Measurements from ENCODE around the gene NRXN3.

Gene NRXN3

GRCh38 chr14:79442786-79443185, 1272.6 kb downstream of the NRXN3 start:
- H3K4me3 ChIP-seq (replicated peaks; ENCODE audit: low read depth, low read length): no peak overlapping the region
- no peak for DNase-seq (ENCODE audit: extremely low read depth, insufficient read length)
- H3K27me3 ChIP-seq (replicated peaks; ENCODE audit: control insufficient read depth, insufficient read depth, low read length): no peaks in the 10 kb centered on the region
- no peaks in the 10 kb centered on the region for H3K36me3 ChIP-seq (ENCODE audit: control insufficient read depth, insufficient read depth, low read length)
- TF ChIP-seq CTCF (IDR thresholded peaks at IDR 0.05; ENCODE audit: insufficient read depth, low read length, poor library complexity, severe bottlenecking): no peak

DNA sequence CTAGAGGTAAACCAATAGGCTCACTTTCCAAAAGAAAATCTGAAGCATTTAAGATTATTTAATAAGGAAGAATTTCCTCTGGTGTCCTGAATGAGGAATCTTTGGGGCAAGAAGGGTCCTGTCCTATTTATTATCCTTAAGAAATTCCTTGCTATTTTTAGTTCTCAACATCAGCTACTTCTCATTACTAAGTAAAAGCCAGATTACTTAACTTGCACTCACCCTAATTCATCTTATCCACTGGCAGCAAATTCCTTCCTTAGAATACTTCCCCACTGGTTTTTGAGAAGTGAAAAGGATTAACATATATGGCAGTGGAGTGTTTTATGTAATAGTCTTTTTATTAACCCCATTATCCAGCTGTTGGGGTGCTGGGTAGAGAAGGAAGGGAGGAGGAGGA, 1273.4 kb downstream of the NRXN3 start:
- Histone ChIP-seq H3K36me3 (ENCODE audit: control insufficient read depth, insufficient read depth, low read length) (no peaks in the 10 kb centered on the region), H3K27me3 (replicated peaks; ENCODE audit: control insufficient read depth, insufficient read depth, low read length) (no peaks in the 10 kb centered on the region), H3K4me3 (replicated peaks; ENCODE audit: low read depth, low read length) (no peak overlapping the region)
- TF ChIP-seq CTCF (IDR thresholded peaks at IDR 0.05; ENCODE audit: insufficient read depth, low read length, poor library complexity, severe bottlenecking): no peak
- DNase-seq (ENCODE audit: extremely low read depth, insufficient read length): no peak

GRCh38 chr14:79448960-79449359, 1278.8 kb downstream of the NRXN3 start:
- Histone ChIP-seq H3K36me3 (ENCODE audit: control insufficient read depth, insufficient read depth, low read length) (no peaks in the 10 kb centered on the region), H3K27me3 (replicated peaks; ENCODE audit: control insufficient read depth, insufficient read depth, low read length) (no peaks in the 10 kb centered on the region), H3K4me3 (replicated peaks; ENCODE audit: low read depth, low read length) (no peak overlapping the region)
- TF ChIP-seq CTCF (IDR thresholded peaks at IDR 0.05; ENCODE audit: insufficient read depth, low read length, poor library complexity, severe bottlenecking): no peak
- no peak for DNase-seq (ENCODE audit: extremely low read depth, insufficient read length)

- no peaks in the 10 kb centered on the region for H3K36me3 ChIP-seq (ENCODE audit: control insufficient read depth, insufficient read depth, low read length)
- H3K4me3 ChIP-seq (replicated peaks; ENCODE audit: low read depth, low read length): no peak overlapping the region
- H3K27me3 ChIP-seq (replicated peaks; ENCODE audit: control insufficient read depth, insufficient read depth, low read length): no peaks in the 10 kb centered on the region
- TF ChIP-seq CTCF (IDR thresholded peaks at IDR 0.05; ENCODE audit: insufficient read depth, low read length, poor library complexity, severe bottlenecking): no peak
- no peak for DNase-seq (ENCODE audit: extremely low read depth, insufficient read length)
Measured at GRCh38 chr14:79451601-79452000, 1281.4 kb downstream of the NRXN3 start.

GRCh38 chr14:79453276-79453675, 1283.1 kb downstream of the NRXN3 start:
- no peak for DNase-seq (ENCODE audit: extremely low read depth, insufficient read length)
- Histone ChIP-seq H3K36me3 (ENCODE audit: control insufficient read depth, insufficient read depth, low read length) (no peaks in the 10 kb centered on the region), H3K4me3 (replicated peaks; ENCODE audit: low read depth, low read length) (no peak overlapping the region), H3K27me3 (replicated peaks; ENCODE audit: control insufficient read depth, insufficient read depth, low read length) (no peaks in the 10 kb centered on the region)
- TF ChIP-seq CTCF (IDR thresholded peaks at IDR 0.05; ENCODE audit: insufficient read depth, low read length, poor library complexity, severe bottlenecking): no peak

- no peaks in the 10 kb centered on the region for H3K27me3 ChIP-seq (replicated peaks; ENCODE audit: control insufficient read depth, insufficient read depth, low read length)
- H3K4me3 ChIP-seq (replicated peaks; ENCODE audit: low read depth, low read length): no peak overlapping the region
- H3K36me3 ChIP-seq (ENCODE audit: control insufficient read depth, insufficient read depth, low read length): no peaks in the 10 kb centered on the region
- DNase-seq (ENCODE audit: extremely low read depth, insufficient read length): no peak
- TF ChIP-seq CTCF (IDR thresholded peaks at IDR 0.05; ENCODE audit: insufficient read depth, low read length, poor library complexity, severe bottlenecking): no peak
Measured at GRCh38 chr14:79464468-79464867, 1294.3 kb downstream of the NRXN3 start.

Data from GM06990 (cell line).